ENCODE data around the gene MAEA. TPM values are rescaled to one million over a fixed set of nuclear protein-coding genes. Genes with fewer than 3 reads are reported as not detected.
A peak's percentile ranks its signal among the peaks of the same experiment; 100 is the strongest.

The MAEA gene
- total and polyA plus RNA-seq, 2 experiments from 2014 or later: 57.3 to 85.0 TPM

DNA sequence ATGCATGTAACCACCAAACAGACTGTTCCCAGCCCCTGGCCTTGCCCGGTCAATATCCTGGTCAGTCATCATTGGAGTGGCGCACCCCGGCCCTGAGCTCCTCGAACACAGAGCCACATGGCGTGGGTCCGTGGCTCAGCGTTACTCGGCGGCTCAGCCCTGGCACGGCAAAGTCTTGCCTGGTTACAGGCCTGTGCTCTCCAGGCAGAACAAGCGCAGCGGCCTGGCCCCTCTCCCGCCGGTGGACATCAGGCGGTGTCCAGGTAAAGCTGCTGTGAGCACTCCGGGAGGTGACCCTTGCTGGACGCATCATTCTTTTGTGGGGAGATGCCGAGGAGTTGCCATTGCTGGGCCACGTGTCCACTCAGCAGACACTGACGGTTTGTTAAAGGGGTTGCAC lies 51.2 kb downstream of the MAEA start:
- Histone ChIP-seq H4K20me1 (ENCODE audit: insufficient read depth) (no peaks in the 10 kb centered on the region), H3K9me3 (ENCODE audit: low read depth) (no peaks in the 10 kb centered on the region), H3K9ac (no peak overlapping the region), H3K79me2 (ENCODE audit: insufficient read depth) (peaks cover 43% of the 10 kb centered on the region), H3K4me1 (ENCODE audit: insufficient read depth) (peaks cover 6% of the 10 kb centered on the region; the same call in 1 of the 2 replicates), H3K36me3 (ENCODE audit: low read depth) (peaks cover 30% of the 10 kb centered on the region), H3F3A (ENCODE audit: insufficient read depth) (peaks cover 37% of the 10 kb centered on the region), H3K4me2 (ENCODE audit: unreplicated experiment) (no peak overlapping the region), H2AFZ (no peak overlapping the region), H3K9me2 (ENCODE audit: insufficient read depth) (no peaks in the 10 kb centered on the region), H3K4me3 (no peak overlapping the region), H3K27me3 (replicated peaks; ENCODE audit: insufficient read depth) (no peaks in the 10 kb centered on the region), H3K27ac (no peak overlapping the region)
- in situ Hi-C loops (cut with MboI): no loop called here
- 96 to 98% methylated on average over 16 to 20 of the region's 20 CpGs for WGBS, 2 experiments (ENCODE audit: low coverage in 1 of 2, low lambda C conversion rate in 2 of 2, missing lambda C conversion rate in 2 of 2)
- no peak for DNase-seq
- no peak for TF ChIP-seq EZH2phosphoT487 (IDR thresholded peaks at IDR 0.05; ENCODE audit: insufficient read depth, low read depth)
- no peak for TF ChIP-seq EZH2 (IDR thresholded peaks at IDR 0.05; ENCODE audit: insufficient read depth, poor library complexity, severe bottlenecking)

DNA sequence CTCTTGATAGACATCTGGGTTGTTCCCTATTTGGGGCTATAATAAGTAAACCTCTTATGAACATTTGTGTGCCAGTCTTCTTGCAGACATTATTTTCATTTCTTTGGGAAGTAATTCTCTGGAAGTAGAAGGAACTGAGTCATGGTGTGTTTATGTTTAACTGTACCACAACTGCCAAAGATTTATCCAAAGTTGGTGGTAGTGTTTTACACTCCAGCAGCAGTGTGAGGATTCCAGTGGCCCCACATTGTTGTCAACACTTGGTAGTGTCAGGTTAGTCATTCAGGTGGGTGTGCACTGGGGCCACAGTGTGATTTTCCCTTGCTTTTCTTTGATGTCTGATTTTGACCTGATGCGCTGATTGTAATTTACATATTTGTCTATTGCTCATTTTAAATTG lies 52.3 kb downstream of the MAEA start:
- Histone ChIP-seq H2AFZ (no peak overlapping the region), H4K20me1 (ENCODE audit: insufficient read depth) (no peaks in the 10 kb centered on the region), H3K79me2 (ENCODE audit: insufficient read depth) (peaks cover 43% of the 10 kb centered on the region), H3K27me3 (replicated peaks; ENCODE audit: insufficient read depth) (no peaks in the 10 kb centered on the region), H3K9ac (no peak overlapping the region), H3F3A (ENCODE audit: insufficient read depth) (peaks cover 26% of the 10 kb centered on the region; the same call in 1 of the 2 replicates), H3K4me2 (ENCODE audit: unreplicated experiment) (no peak overlapping the region), H3K4me3 (no peak overlapping the region), H3K4me1 (ENCODE audit: insufficient read depth) (peaks cover 6% of the 10 kb centered on the region; the same call in 1 of the 2 replicates), H3K9me3 (ENCODE audit: low read depth) (no peaks in the 10 kb centered on the region), H3K27ac (no peak overlapping the region), H3K9me2 (ENCODE audit: insufficient read depth) (no peaks in the 10 kb centered on the region), H3K36me3 (ENCODE audit: low read depth) (peaks cover 22% of the 10 kb centered on the region)
- in situ Hi-C loops (cut with MboI): no loop called here
- peak; percentile 25 for DNase-seq
- WGBS, 2 experiments (ENCODE audit: low coverage in 1 of 2, low lambda C conversion rate in 2 of 2, missing lambda C conversion rate in 2 of 2): 93 to 97% methylated on average over 1 of the region's 1 CpG
- TF ChIP-seq EZH2phosphoT487 (IDR thresholded peaks at IDR 0.05; ENCODE audit: insufficient read depth, low read depth) (no peak), EZH2 (IDR thresholded peaks at IDR 0.05; ENCODE audit: insufficient read depth, poor library complexity, severe bottlenecking) (no peak)

DNA sequence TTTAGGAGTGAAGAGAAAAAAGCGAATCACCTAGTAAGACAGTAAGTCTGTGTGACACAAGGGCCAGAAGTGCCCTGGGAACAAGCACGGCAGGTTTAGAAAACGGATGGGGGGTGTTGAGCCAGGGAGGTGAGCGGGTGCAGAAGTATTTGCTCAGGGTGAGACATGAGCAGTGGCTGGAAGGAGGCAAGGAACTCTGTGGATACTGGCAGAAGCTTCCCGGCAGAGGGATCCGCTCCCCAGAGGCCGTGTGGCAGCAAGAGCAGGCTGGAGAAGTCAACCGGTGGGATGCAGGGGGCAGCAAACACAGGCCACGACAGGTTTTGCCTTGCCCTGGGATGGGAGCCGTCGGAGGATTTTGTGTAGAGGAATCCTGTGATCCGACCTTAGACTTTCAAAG lies 55.0 kb downstream of the MAEA start:
- Histone ChIP-seq H3K4me3 (no peak overlapping the region), H3K4me2 (ENCODE audit: unreplicated experiment) (no peak overlapping the region), H3F3A (ENCODE audit: insufficient read depth) (peaks cover 25% of the 10 kb centered on the region), H3K9me2 (ENCODE audit: insufficient read depth) (no peaks in the 10 kb centered on the region), H4K20me1 (ENCODE audit: insufficient read depth) (no peaks in the 10 kb centered on the region), H3K79me2 (ENCODE audit: insufficient read depth) (peaks cover 57% of the 10 kb centered on the region), H3K27ac (no peak overlapping the region), H3K9me3 (ENCODE audit: low read depth) (no peaks in the 10 kb centered on the region), H3K27me3 (replicated peaks; ENCODE audit: insufficient read depth) (no peaks in the 10 kb centered on the region), H3K4me1 (ENCODE audit: insufficient read depth) (peaks cover 15% of the 10 kb centered on the region), H2AFZ (no peak overlapping the region), H3K36me3 (ENCODE audit: low read depth) (peaks cover 5% of the 10 kb centered on the region; the same call in 1 of the 2 replicates), H3K9ac (no peak overlapping the region)
- TF ChIP-seq EZH2 (IDR thresholded peaks at IDR 0.05; ENCODE audit: insufficient read depth, poor library complexity, severe bottlenecking): no peak
- no peak for TF ChIP-seq EZH2phosphoT487 (IDR thresholded peaks at IDR 0.05; ENCODE audit: insufficient read depth, low read depth)
- in situ Hi-C loops (cut with MboI): no loop called here
- WGBS, 2 experiments (ENCODE audit: low coverage in 1 of 2, low lambda C conversion rate in 2 of 2, missing lambda C conversion rate in 2 of 2): 94 to 96% methylated on average over 12 of the region's 12 CpGs
- DNase-seq: peak; percentile 11

DNA sequence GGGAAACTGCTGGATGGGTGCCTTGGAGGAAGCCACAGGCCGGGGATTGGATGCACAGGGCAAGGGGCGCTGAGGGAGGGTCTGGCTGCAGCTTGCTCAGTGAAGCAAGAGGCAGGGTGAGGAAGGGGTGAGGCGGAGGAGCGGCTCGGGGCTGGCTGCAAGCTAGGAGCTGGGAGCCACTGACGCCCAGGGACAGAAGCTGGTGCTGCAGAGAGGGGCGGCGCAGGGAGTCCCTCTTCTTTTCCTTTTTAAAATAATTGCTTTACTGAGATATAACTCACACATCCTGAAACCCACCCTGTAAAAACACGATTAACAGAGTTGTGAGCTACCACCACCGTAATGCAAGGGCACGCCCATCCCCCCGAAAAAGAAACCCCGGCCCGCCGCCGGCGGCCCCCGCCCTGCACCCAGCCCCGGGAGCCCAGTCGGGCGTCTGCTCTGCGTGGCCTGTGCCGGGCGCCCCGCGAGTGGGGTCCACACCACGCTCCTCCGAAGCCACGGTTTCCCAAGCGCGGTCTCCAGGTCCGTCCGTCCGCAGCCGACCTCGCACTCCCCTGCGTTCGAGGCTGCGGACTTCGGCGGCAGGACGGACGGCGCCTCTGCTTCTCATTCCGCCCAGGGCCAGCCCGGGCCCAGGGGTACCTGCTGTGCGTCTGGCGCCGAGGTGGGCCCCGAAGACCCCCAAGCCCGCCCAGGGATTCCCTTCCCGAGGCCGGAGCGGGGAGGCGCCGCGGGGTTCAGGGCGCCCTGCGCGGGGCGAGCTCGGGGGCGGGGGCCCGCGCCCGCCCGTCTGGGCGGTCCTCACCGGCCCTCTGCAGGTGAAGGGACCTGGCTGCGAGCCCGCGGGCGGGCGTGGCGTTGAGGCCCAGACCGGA lies 56.5 kb downstream of the MAEA start:
- H3K9me3 ChIP-seq (ENCODE audit: low read depth): no peaks in the 10 kb centered on the region
- WGBS, 2 experiments (ENCODE audit: low coverage in 1 of 2, low lambda C conversion rate in 2 of 2, missing lambda C conversion rate in 2 of 2): 1 to 2% methylated on average over 45 to 74 of the region's 76 CpGs
- peak overlapping the region; percentile 68 for H3K27ac ChIP-seq
- peak; percentile 69 for DNase-seq
- peak overlapping the region; percentile 84 for H3K9ac ChIP-seq
- no peaks in the 10 kb centered on the region for H4K20me1 ChIP-seq (ENCODE audit: insufficient read depth)
- TF ChIP-seq EZH2 (IDR thresholded peaks at IDR 0.05; ENCODE audit: insufficient read depth, poor library complexity, severe bottlenecking) (no peak), EZH2phosphoT487 (IDR thresholded peaks at IDR 0.05; ENCODE audit: insufficient read depth, low read depth) (no peak)
- peaks cover 15% of the 10 kb centered on the region for H3K4me1 ChIP-seq (ENCODE audit: insufficient read depth)
- H3K9me2 ChIP-seq (ENCODE audit: insufficient read depth): no peaks in the 10 kb centered on the region
- H3K4me3 ChIP-seq: peak overlapping the region; percentile 81
- H3K27me3 ChIP-seq (replicated peaks; ENCODE audit: insufficient read depth): no peaks in the 10 kb centered on the region
- peaks cover 22% of the 10 kb centered on the region for H3F3A ChIP-seq (ENCODE audit: insufficient read depth)
- no peaks in the 10 kb centered on the region for H3K36me3 ChIP-seq (ENCODE audit: low read depth)
- in situ Hi-C loops (cut with MboI): no loop called here
- peaks cover 52% of the 10 kb centered on the region for H3K79me2 ChIP-seq (ENCODE audit: insufficient read depth)
- H2AFZ ChIP-seq: peak overlapping the region; percentile 79
- H3K4me2 ChIP-seq (ENCODE audit: unreplicated experiment): peak overlapping the region; percentile 90
